Right ventricle myocardium inferior (tissue), 1 donor: ENCODE results near the gene MYRIP. TPM values are rescaled to one million over a fixed set of nuclear protein-coding genes. Genes with fewer than 3 reads are reported as not detected.
"Not testable (repeated sequence)": the region's sequence is repeated elsewhere in the genome, so short reads cannot be mapped to it uniquely, and the experiment has no call there.

Experiments
- ATAC-seq: fragments of 200-7000 bp; cut with Tn5 transposase; one replicate; pipeline ENCODE4 v1.9.1; 2020; ENCODE audit warnings: mild to moderate bottlenecking, moderate library complexity
- DNase-seq: peaks from one replicate; pipeline ENCODE4 v3.0.0; 2021; ENCODE audit errors: missing footprints
- intact Hi-C: fragments of 100-400 bp; cut with DNase I; formaldehyde crosslinking; loops from one replicate; pipeline ENCODE4 v1.11.0; 2022
- total RNA-seq: library from RNA; stranded (reverse); fragmentation: NEBNext Ultra II Directional; extraction: Animal tissue kit (Norgen Biotek cat#: 25700); gene quantifications from one replicate; pipeline ENCODE4 v1.2.1, GENCODE V29; 2021
- donor health status: DM: no; HTN: yes; CAD: no; lungs with severe emphysema.

MYRIP gene
- total RNA-seq, 1 donor from 2014 or later: 2.1 TPM

DNA sequence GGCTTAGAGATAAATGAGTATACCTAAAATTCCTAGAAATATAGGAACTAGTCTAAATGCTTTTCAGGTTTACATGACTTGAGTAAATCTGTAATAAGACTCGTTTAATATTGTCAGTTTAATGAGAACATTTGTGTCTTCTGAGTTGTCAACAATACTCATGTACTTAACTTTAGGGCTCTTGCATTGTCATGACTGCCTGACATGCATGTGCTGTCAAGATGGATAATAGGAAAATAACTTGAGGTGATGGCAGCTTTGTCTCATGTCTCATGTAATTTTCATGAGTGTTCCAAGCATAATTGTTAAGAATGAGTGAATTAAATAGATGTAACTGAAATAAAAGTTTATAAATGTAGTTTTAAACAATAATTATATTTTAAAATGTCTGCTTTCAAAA is 455.0 kb downstream of the MYRIP start:
- ATAC-seq (no peak), DNase-seq (no peak)
- intact Hi-C loops: no loop called here

DNA sequence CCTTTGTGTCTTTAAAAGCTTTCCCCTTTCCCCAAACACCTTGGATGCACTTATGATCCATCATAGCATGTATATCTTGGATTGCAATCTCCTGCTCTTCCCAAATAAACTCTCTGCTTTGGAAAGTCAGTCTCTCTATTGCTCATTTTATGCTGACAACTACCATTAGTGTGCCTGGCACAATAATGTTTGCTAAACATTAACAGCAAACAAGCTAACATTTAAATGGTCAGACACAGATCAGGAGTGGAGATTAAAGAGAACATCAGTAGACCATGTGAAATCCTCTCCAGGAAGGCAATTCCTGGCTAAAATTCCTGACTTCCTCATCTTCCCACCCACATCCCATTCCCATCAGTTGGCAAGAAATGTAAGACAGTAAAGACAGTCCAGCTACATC is 455.8 kb downstream of the MYRIP start:
- intact Hi-C loops: no loop called here
- DNase-seq: no peak
- no peak for ATAC-seq

DNA sequence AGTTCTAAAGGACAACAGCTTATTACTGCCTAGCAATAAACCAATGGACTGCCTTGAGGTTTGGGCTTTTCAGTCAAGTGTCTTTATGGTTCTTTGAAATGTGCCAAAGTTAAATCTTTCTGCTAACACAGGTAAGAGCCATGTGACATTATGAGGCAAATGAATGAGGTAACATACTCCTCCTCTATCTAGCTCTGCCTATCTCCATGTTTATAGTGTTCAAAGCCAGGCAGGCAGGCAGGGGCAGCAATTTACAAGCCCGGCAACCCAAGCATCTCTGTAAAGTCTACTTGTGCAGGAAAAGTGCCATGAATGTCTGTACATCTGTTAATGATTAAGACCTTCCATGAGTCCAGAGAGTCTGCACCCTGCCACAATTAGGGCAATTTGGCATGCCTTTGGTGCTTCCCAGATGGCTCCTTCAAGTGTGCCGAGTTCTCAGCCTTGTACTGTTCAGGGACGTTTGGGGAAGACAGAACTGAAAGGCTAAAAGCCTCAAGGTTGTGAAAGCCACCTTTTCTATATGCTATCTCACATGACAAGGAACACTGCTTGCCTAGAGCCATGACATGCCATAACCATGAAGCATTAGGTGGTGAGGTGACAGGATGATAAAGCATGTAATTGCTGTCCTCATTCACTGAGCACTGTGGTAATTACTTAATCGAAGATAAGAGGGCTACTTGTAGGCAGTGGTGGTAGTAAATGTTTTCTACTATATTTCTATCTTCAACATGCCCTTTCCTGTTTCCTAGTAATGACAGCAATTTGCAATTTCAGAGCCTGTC is 458.7 kb downstream of the MYRIP start:
- ATAC-seq: peak; percentile 55
- intact Hi-C loops: no loop called here
- DNase-seq: no peak

DNA sequence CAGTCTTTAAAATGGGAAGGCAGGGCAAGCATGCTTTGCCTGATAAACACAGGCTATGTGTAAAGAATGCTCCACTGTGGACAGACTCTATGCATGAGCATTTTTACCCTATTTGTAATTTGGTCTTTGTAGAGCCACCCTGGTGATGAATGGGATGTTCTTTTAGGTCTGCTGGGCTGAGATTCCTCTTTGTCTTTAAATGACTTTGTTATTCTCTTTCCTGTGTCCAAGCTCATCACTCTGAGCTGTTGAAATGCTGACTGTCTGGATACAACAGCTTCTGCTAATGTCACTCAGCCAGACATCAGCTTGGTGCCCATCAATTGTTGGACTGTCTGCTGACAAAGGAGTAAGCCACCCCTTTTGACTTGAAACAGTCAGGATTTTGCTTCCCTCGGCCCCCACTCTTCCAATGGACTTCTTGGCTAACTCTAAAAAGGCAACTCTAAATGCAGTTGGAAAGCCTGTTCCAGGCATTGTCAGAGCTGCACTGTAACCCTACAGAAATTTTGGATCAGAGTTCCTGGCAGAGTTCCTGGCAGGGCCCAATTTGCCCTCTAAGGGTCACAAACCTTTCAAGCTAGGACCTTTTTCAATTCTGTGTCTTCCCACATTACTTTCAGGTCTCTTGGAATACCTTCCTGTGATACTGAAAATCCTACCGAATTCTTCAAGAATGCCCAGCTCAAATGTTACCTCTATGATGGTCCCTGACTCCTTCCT is 459.6 kb downstream of the MYRIP start:
- no peak for DNase-seq
- intact Hi-C loops: no loop called here
- ATAC-seq: peak; percentile 54

DNA sequence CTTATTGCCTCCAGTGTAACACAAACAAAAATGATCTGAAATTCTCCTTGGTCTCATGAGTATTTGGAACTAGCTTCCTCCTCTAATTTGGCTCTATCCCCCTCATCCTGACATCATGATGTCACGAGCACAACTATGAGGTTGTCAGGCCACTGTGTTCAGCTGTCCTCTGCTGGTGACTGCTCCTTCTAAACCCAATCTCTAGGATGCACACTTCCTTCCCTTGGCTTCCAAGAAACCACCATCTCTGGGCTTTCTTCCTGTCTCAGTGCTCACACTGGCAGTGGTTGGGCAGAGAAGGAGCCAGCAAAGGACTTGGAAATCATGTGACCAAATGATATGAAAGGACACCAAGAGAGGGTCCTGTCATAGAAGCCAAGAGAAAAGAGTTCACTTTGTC is 469.4 kb downstream of the MYRIP start:
- ATAC-seq (no peak), DNase-seq (no peak)
- intact Hi-C loops: no loop called here

DNA sequence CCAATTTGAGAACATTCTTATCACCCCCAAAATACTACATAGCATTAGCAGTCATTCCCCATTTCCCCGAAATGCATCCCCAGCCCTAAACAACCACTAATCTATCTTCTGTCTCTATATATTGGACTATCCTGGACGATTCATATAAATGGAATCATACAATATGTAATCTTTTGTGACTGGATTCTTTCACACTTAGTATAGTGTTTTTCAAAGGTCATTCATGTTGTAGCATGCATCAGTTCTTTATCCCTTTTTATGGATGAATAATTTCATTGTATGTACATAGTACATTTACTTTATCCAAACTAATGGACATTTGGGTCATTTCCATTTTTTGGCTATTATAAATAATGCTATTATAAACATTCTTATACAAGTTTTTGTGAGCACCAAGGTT is 472.6 kb downstream of the MYRIP start:
- intact Hi-C loops: no loop called here
- DNase-seq (no peak), ATAC-seq (no peak)

DNA sequence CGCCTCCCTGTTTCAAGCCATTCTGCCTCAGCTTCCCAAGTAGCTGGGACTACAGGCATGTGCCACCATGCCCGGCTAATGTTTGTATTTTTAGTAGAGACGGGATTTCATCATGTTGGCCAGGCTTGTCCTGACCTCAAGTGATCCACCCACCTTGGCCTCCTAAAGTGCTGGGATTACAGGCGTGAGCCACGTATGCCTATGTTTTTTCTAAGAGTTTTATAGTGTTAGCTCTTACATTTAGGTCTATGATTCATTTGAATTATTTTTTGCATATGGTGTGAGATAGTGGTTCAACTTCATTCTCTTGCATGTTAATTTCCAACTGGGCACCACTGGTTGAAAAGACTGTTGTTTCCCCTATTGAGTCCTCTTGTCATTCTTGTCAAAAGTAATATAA is 473.6 kb downstream of the MYRIP start:
- DNase-seq, ATAC-seq, intact Hi-C loops: not testable (repeated sequence)

DNA sequence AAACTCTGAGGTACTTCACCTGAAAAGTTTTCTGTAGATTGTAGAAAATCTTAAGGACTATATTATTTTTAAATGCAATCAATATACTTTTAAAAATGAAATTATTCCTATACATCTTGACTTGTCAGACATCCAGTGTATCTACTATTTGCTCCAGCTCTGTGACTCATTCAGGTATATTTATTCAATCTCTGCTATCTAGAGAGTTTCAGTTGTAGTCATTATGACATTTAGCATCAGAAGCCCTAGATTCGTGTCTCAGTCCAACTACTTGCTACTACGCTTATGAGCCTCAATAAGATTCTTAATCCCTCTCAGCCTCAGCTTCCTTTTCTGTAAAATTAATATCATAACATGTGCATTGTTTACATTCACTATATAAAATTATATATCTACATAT is 477.8 kb downstream of the MYRIP start:
- intact Hi-C loops: no loop called here
- no peak for ATAC-seq
- no peak for DNase-seq

DNA sequence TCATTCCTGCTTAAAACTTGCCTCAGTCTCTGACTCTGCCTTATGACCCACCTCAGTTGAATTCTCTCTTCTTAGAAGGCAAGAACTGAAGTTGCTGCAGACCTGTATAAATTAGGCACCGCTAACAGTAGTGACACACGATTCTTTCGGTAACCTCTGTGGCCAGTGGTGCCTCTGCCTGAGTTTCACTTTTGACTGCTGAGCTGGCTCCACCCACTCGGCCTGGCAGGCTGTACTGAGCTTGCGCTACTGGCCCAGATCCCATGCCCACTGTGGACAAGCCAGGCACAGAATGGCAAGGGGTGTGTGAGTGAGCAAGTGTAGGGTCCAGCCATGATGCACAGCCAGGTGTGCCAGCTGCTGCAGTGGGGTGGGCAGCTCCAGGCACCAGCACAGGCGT is 481.0 kb downstream of the MYRIP start:
- ATAC-seq: peak; percentile 85
- intact Hi-C loops: loop anchor here (5.0 kb wide), 1 partner anchor 43 kb away; no protein-coding TSS in a partner anchor
- DNase-seq: peak; percentile 54

DNA sequence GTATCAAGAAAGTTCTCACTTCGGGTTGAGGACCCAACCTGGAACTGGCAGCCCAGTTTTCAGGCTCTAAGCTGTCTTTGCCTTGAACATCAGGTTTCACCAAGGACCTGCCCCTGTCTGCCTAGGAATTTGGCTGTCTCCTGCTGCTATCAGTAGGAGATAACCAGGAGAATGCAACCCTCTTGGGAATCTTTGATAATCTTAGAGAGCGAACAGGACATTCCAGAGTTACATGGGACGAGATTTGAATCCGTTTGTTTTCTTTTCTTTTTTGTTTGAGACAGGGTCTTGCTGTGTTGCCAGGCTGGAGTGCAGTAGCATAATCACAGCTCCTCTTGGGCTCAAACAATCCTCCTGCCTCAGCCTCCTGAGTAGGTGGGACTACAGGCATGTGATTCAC is 482.1 kb downstream of the MYRIP start:
- DNase-seq: no peak
- no peak for ATAC-seq

DNA sequence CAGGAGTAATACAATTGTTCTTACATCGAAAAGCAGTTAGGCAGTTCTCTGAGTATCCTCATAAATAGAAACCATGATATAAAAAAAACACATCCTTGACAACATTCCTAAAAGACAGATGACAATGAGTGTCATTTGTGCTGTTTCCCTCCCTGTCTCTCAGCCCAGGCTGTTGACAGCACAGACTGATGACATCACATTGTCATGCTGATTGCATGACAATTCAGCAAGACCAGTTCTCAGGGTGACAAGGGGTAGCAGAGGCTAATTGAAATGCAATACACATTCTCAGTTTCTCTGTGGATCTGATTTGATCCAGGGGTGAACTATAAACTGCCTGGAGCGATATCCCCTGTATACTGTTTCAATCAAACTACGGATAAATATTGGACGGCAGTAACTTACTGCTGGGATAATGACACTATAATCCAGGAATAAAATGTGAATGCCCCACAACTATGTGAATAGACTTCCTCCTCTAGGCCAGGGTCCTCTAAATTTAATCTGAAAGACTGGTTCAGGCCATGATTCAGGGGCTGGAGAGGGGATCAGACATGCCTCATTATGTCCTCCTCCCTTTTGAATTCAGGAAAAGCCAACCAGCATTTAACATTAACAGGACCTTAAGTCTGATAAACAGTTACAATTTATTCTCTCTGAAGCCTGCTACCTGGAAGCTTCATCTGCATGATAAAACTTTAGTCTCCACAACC is 483.4 kb downstream of the MYRIP start:
- DNase-seq: no peak
- intact Hi-C loops: loop anchor here (1.0 to 5.0 kb wide), 2 partner anchors 17 to 45 kb away; partner anchors contain the start of gene EIF1B
- ATAC-seq: peak; percentile 83

More for the DNA sequence above, 482.1 kb downstream of the MYRIP start:
- intact Hi-C loops: loop anchor here (5.0 kb wide), 1 partner anchor 44 kb away; no protein-coding TSS in a partner anchor

DNA sequence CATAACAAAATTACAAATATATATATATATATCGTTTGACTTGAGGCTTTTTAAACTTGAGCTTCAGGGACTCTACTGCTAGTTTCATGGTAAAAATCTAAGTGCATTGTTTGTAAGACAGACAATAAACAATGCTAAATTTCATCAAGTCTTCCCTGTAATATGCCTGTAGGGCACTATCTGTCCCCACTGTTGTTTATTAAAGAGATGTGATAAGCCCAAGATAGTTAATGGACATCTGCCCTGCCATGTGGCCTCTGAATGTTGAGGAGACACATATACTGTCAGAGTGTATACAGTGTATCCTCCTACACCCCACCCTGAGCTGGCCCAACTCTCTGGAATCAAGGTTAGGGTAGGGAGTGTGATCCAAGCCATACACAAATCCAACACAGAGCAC is 485.0 kb downstream of the MYRIP start:
- intact Hi-C loops: loop anchor here (5.0 kb wide), 1 partner anchor 47 kb away; no protein-coding TSS in a partner anchor
- ATAC-seq: no peak
- no peak for DNase-seq

DNA sequence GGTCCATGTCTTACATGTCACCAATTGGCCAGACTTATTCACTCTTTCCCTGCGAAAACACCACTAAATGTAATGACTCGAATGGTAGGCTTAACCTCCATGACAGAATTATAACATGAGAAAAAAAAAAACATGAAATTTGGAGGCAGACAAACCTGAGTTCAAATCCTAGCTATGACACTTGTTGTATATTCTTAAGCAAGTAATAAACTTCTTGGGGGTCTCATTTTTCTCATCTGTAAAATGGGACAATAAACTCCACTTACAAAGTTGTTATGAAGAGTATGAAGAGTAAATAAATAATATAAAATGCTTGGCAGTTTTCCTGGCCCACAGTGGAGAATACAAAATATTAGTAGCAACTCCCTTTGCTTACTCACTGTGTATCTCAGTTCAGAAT is 488.7 kb downstream of the MYRIP start:
- DNase-seq: no peak
- intact Hi-C loops: no loop called here
- ATAC-seq: no peak

DNA sequence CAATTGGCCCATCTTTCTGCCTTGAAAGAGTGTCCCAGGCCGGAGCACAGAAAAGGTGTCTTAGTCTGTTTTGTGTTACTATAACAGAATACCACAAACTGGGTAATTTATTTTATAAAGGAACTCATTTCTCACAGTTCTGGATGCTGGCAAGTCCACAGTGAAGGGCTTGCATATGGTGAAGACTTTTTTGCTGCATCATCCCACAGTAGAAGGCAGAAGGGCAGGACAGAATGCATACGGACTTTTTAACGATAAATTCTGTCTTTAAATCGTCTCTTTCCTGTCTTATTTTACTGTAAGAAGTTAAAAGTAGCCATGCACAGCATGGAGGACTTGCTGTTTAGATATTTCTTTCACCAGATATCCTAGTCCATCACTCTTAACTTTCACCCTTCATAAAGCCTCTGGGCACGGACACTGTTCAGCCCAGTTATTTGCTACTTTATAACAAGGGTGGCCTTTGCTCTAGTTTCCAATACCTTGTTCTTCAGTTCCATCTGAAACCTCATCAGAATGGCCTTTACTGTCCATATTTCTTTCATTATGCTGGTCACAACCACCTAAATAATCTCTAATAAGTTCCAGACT is 489.8 kb downstream of the MYRIP start:
- ATAC-seq (no peak), DNase-seq (no peak)

DNA sequence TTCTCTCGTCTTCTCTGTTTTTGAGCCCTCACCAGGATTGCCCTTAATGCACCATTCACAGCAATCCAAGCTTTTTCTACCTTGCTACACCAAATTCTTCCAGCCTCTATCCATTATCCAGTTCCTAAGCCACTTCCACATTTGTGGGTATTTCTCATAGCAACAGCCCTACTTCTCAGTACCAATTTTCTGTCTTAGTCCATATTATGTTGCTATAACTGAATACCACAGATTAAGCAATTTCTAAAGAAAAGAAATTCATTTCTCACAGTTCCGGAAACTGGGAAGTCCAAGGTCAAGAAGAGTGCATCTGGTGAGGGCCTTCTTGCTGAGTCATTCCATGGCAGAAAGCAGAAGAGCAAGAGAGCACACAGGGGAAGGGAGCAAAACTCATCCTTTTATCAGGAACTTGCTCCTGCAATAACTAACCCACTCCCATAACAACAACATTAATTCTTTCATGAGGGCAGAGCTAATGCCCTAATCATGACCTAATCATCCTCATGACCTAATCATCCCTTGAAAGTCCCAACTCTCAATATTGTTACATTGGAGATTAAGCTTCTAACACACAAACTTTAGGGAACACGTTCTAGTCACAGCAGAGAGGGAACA is 490.4 kb downstream of the MYRIP start:
- intact Hi-C loops: no loop called here
- ATAC-seq (peak; percentile 73), DNase-seq (no peak)

More for the DNA sequence above, 489.8 kb downstream of the MYRIP start:
- intact Hi-C loops: no loop called here

DNA sequence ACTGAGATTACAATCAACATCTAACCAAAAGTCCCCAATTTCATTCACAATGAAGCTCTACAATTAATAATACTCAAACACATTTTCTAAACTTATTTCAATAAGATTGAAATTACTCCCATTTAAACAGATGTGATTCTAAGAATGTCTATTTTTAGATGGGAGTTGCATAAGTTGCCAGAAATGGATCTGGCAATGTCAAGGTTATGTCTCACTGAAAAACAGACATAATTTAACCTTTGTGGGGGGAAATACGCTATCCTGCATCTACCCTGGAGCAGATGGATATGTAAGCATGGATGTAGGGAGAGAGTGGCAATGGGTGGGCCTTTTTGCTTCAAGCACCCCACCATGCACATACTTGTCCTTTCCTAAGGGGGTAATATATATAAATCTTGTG is 493.4 kb downstream of the MYRIP start:
- DNase-seq (no peak), ATAC-seq (no peak)
- intact Hi-C loops: no loop called here

DNA sequence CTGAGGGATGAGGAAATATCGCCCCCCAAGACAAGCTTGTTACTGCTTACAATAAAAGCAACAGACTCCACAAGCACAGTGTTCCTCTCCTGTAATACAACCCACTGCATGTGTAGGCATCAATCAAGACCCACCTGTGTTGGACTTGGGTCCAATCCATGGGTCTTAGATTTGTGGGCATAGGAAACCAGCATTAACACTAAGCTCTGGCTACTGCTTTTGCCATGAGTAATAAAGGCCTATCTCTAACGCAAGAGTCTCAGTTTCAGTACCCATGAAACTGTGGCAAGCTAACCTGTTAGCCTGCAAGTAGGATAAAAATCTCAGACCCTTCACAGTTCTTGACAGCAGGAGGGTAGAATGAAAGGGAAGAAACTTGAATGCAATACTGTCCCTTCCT is 494.9 kb downstream of the MYRIP start:
- no peak for ATAC-seq
- no peak for DNase-seq
- intact Hi-C loops: no loop called here

DNA sequence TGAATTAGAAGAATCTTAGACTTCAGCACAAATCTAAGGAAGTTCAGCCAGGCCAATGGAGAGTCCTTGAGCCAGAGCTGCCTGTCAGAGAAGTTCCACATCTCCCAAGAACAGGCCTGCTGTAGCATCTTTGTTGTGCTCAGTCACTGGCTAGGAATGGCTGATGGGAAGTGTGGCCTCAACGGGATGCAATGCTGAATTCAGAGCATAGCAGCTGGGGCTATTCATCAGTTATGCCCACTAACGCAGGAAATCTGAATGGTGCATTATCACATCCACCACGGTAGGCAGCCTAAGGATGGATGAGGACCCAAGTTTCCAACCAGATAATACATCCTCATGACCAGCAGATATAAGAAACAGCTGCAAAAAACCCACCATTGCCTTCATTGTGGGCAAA is 496.9 kb downstream of the MYRIP start:
- intact Hi-C loops: loop anchor here (5.0 kb wide), 1 partner anchor 59 kb away; no protein-coding TSS in a partner anchor
- ATAC-seq: no peak
- no peak for DNase-seq

DNA sequence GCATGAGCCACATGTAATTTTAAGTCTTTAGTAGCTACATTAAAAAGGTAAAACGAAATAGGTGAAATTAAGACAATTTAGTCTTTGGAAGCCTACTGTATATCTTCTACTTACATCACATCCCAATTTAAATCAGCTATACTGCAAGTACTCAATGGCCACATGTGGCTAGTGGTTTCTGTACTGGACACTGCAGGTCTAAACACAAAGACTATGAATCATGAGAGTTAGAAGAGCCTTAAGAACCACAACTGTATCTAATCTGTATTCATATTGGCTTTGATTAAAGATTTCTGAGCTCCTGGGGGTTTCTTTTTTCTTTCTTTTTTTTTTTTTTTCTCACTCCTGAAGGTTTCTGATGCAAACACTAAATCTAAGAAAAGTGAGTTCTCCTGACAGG is 497.8 kb downstream of the MYRIP start:
- DNase-seq (no peak), ATAC-seq (no peak)
- intact Hi-C loops: loop anchor here (5.0 kb wide), 1 partner anchor 60 kb away; no protein-coding TSS in a partner anchor
